ENCODE data around the gene FBXL22.
"Not testable (repeated sequence)": the region's sequence is repeated elsewhere in the genome, so short reads cannot be mapped to it uniquely, and the experiment has no call there.

Gene FBXL22

DNA sequence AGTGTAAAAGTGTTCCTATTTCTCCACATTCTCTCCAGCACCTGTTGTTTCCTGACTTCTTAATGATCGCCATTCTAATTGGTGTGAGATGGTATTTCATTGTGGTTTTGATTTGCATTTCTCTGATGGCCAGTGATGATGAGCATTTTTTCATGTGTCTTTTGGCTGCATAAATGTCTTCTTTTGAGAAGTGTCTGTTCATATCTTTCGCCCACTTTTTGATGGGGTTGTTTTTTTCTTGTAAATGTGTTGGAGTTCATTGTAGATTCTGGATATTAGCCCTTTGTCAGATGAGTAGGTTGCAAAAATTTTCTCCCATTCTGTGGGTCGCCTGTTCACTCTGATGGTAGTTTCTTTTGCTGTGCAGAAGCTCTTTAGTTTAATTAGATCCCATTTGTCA is 20.4 kb downstream of the FBXL22 start:
- not testable (repeated sequence) for DNase-seq

GRCh38 chr15:63620760-63621159 is 23.6 kb downstream of the FBXL22 start:
- DNase-seq: not testable (repeated sequence)

- no peak for DNase-seq
These were observed 26.2 kb downstream of the FBXL22 start for GRCh38 chr15:63623232-63623969.

GRCh38 chr15:63626955-63627354 is 29.8 kb downstream of the FBXL22 start:
- no peak for DNase-seq

GRCh38 chr15:63628123-63628822 is 31.1 kb downstream of the FBXL22 start:
- DNase-seq: no peak

- DNase-seq: no peak
These were observed 33.0 kb downstream of the FBXL22 start for GRCh38 chr15:63630036-63630751.

GRCh38 chr15:63633312-63633711 is 36.1 kb downstream of the FBXL22 start:
- DNase-seq: no peak

DNA sequence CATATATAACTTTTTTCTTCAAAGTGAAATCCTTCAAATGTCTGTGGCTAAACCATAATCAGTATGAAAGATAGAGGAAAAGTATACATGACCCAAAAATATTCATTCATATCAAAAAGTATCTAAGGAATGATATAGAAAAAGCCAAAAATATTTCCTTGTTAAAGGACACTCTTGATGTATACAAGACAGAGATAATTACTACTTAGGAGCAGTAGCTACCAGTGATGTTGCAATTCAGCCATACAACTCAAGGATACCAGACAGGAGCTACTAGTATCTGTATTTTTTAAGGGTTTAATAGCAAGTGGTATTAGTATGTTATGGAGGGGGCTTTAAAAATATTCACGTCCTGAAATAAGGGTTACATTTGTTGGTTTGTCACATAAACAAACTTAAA is 37.0 kb downstream of the FBXL22 start:
- DNase-seq: no peak

DNA sequence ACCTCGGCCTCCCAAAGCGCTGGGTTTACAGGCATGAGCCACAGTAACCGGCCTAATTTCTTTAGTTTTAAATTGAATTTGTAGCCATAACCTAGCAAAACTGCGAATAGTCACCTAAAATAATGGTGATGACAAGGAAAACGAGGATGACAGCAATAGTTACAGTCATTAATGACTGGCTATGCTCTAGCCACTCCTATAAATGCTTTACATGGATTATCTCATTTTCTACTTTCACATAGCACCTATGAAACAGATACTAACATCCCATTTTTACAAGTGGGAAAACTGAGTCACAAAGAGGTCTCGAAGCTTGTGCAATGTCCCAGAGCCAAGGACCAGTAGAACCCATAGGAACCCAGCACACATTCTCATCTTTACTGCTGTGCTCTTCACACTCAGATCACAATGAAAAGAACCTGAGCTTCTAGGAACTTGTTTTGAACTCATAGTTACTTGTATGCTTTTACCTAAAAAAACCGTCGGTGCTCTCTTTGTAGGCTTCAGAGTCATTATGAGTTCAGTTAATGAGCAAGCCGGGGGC is 39.4 kb downstream of the FBXL22 start:
- DNase-seq: no peak

- DNase-seq: no peak
These were observed 41.7 kb downstream of the FBXL22 start for GRCh38 chr15:63638839-63639238.

GRCh38 chr15:63640146-63640545 is 43.0 kb downstream of the FBXL22 start:
- no peak for DNase-seq
